Measurements from ENCODE around the gene KARS1. TPM values are rescaled to one million over a fixed set of nuclear protein-coding genes. Genes with fewer than 3 reads are reported as not detected.

Gene KARS1
- total RNA-seq (2022; extraction: Qiagen RNA extraction; ENCODE audit: low read depth), result 162 to 188 TPM (median 173 TPM) in 5 replicates

GRCh38 chr16:75647492-75648264 lies at the start of gene KARS1, which contains the start of gene TERF2IP:
KARS1 (minus strand) TSS chr16:75647665; CDS start chr16:75647639, 26 bp downstream.
TERF2IP (plus strand) TSS chr16:75647773; CDS start chr16:75647883, 110 bp downstream.

GRCh38 chr16:75676909-75677308 lies 29.4 kb upstream of the KARS1 start, which contains the start of gene CPHXL2:
CPHXL2 (minus strand) TSS chr16:75677009; CDS start chr16:75676999, 10 bp downstream.

GRCh38 chr16:75622761-75623605 lies 24.5 kb downstream of the KARS1 start, which contains the start of gene ADAT1:
ADAT1 (minus strand) TSS chr16:75623281; CDS start chr16:75620799, 2,482 bp downstream.

Other genes with a start within 250 kb of the KARS1 start
- gene CFDP1, start 214.2 kb downstream of the KARS1 start, total RNA-seq (2022; extraction: Qiagen RNA extraction; ENCODE audit: low read depth), result 49.0 to 69.4 TPM (median 56.7 TPM) in 5 replicates
- 10.5 to 16.9 TPM (median 15.6 TPM) in 5 replicates for gene TMEM170A, start 183.0 kb downstream of the KARS1 start, total RNA-seq (2022; extraction: Qiagen RNA extraction; ENCODE audit: low read depth)
- gene CHST6, start 152.2 kb downstream of the KARS1 start, total RNA-seq (2022; extraction: Qiagen RNA extraction; ENCODE audit: low read depth), result 0.10 to 0.32 TPM (median 0.14 TPM) in 5 replicates
- 0.11 to 0.14 TPM in 2 of 5 replicates, not detected in the others for gene CHST5, start 111.6 kb downstream of the KARS1 start, total RNA-seq (2022; extraction: Qiagen RNA extraction; ENCODE audit: low read depth)
- gene TMEM231, start 91.4 kb downstream of the KARS1 start, total RNA-seq (2022; extraction: Qiagen RNA extraction; ENCODE audit: low read depth), result 7.9 to 9.7 TPM (median 8.6 TPM) in 5 replicates
- 82.3 to 98.5 TPM (median 91.2 TPM) in 5 replicates for gene GABARAPL2, start 81.3 kb downstream of the KARS1 start, total RNA-seq (2022; extraction: Qiagen RNA extraction; ENCODE audit: low read depth)
- 28.6 to 42.3 TPM (median 36.9 TPM) in 5 replicates for gene ADAT1, start 24.4 kb downstream of the KARS1 start, total RNA-seq (2022; extraction: Qiagen RNA extraction; ENCODE audit: low read depth)
- 33.8 to 51.5 TPM (median 44.2 TPM) in 5 replicates for gene TERF2IP, start 108 bp upstream of the KARS1 start, total RNA-seq (2022; extraction: Qiagen RNA extraction; ENCODE audit: low read depth)
- not detected in 5 replicates for gene CPHXL2, start 29.3 kb upstream of the KARS1 start, total RNA-seq (2022; extraction: Qiagen RNA extraction; ENCODE audit: low read depth)
- not detected in 5 replicates for gene DUXB, start 53.8 kb upstream of the KARS1 start, total RNA-seq (2022; extraction: Qiagen RNA extraction; ENCODE audit: low read depth)
- not detected in 5 replicates for gene CPHXL, start 78.8 kb upstream of the KARS1 start, total RNA-seq (2022; extraction: Qiagen RNA extraction; ENCODE audit: low read depth)

All from A549 treated with RU486 at 1 μM for 4 hours (cell line).